Gastrocnemius medialis (tissue), 4 donors: ENCODE measurements around the gene PLCB1. TPM values are rescaled to one million over a fixed set of nuclear protein-coding genes. Genes with fewer than 3 reads are reported as not detected.
"Not testable (repeated sequence)": the region's sequence is repeated elsewhere in the genome, so short reads cannot be mapped to it uniquely, and the experiment has no call there.

Source experiments
- ATAC-seq, 2 donors: fragments of 150-250 bp; one replicate each; pipeline ENCODE4 v1.9.1; 2016
- DNase-seq, 2 donors: peaks; one replicate each; pipeline ENCODE4 v3.0.0-alpha.2; 2019
- H3K27ac ChIP-seq, 4 donors: fragments of 200-600 bp; sonication (generic); 1 replicate in 1 of 4; 2 replicates in 3 of 4; pipeline ENCODE4 v1.5.1; 2016 to 2018; ENCODE audit warnings: mild to moderate bottlenecking in 2 of 4, moderate library complexity in 1 of 4
- H3K27me3 ChIP-seq, 3 donors: fragments of 200-600 bp; sonication (generic) in 2 of 3; 1 replicate in 1 of 3; 2 replicates in 2 of 3; pipeline versions ENCODE4 v1.5.1 to v1.6.0; 2016 to 2019; ENCODE audit warnings: mild to moderate bottlenecking in 1 of 3, moderate library complexity in 1 of 3
- H3K36me3 ChIP-seq, 2 donors: fragments of 200-600 bp; sonication (generic) in 1 of 2; one replicate each; pipeline ENCODE4 v1.5.1; 2017 to 2018
- H3K4me1 ChIP-seq, 2 donors: fragments of 200-600 bp; sonication (generic) in 1 of 2; one replicate each; pipeline ENCODE4 v1.5.1; 2016 to 2017; ENCODE audit warnings: mild to moderate bottlenecking in 2 of 2
- H3K4me3 ChIP-seq, 4 donors: fragments of 200-600 bp; sonication (generic) in 3 of 4; 1 replicate in 1 of 4; 2 replicates in 3 of 4; pipeline ENCODE4 v1.5.1; 2016 to 2019; ENCODE audit warnings: mild to moderate bottlenecking in 2 of 4
- H3K9me3 ChIP-seq, 3 donors: fragments of 200-600 bp; sonication (generic) in 2 of 3; 1 replicate in 1 of 3; 2 replicates in 2 of 3; pipeline ENCODE4 v1.5.1; 2016 to 2019
- POLR2A ChIP-seq, 2 donors: fragments of 450-650 bp; IDR thresholded peaks; one replicate each; pipeline ENCODE4 v1.6.1; 2017; ENCODE audit warnings: antibody characterized with exemption in 2 of 2, mild to moderate bottlenecking in 2 of 2, moderate library complexity in 2 of 2
- in situ Hi-C, 4 donors: fragments of 200-750 bp; cut with MboI; loops; one replicate each; pipeline versions ENCODE4 v1.15.0 to v1.8.0; 2017; ENCODE audit warnings: low sequenced_read_pairs in 4 of 4
- intact Hi-C: fragments of 100-400 bp; cut with DNase I; formaldehyde crosslinking; loops from one replicate; pipeline ENCODE4 v1.15.1; 2023; ENCODE audit warnings: low total_unique reads
- total RNA-seq, 4 donors: library from RNA; depleted of rRNA; stranded (reverse); fragments of >200 nt; gene quantifications; one replicate each; pipeline versions ENCODE4 v1.1.0 to v1.2.3, GENCODE V29; 2016
- TF ChIP-seq, protein P1 (sequence below), 5 experiments: fragments of 450-650 bp in 3 of 5; fragments of 200-600 bp in 2 of 5; sonication (generic) in 2 of 5; IDR thresholded peaks in 4 of 5; conservative IDR thresholded peaks in 1 of 5; 1 replicate in 4 of 5; 2 replicates in 1 of 5; pipeline ENCODE4 v1.5.1; 2016 to 2019; ENCODE audit warnings: antibody characterized with exemption in 5 of 5, mild to moderate bottlenecking in 3 of 5, moderate library complexity in 3 of 5

Gene PLCB1
- total RNA-seq, 4 donors from 2014 or later, result 4.1 to 10.0 (median 7.6) TPM

DNA sequence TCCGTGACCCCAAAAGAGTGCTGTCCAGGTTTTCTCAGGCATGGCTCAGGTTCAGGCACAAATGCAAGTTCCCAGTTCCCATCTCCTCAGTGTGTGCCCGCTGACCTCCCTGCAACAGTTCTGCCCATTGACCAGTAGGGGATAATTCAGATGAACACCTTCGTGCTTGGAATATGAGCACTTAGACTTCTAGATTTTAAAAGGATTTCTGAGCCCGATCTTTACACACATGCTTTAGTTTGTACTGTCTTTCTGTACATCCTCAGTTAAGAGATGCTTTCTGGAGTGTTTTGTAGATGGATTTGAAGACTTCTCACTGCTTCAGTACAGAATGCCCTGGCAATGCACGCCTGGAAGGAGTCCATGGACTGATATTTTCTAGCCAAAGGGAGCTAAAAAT lies 697.2 kb downstream of the PLCB1 start:
- DNase-seq, result no peak
- Histone ChIP-seq H3K36me3 (no peaks in the 10 kb centered on the region), H3K27ac (no peak overlapping the region), H3K4me1 (no peaks in the 10 kb centered on the region), H3K27me3 (no peaks in the 10 kb centered on the region), H3K4me3 (no peak overlapping the region), H3K9me3 (no peaks in the 10 kb centered on the region)
- no peak for ATAC-seq
- in situ Hi-C loops (loop anchor here in 2 of 4 donors (25.0 kb wide), 2 partner anchors 92 to 533 kb away; no protein-coding TSS in a partner anchor), intact Hi-C loops (no loop called here)
- TF ChIP-seq, protein P1, sequence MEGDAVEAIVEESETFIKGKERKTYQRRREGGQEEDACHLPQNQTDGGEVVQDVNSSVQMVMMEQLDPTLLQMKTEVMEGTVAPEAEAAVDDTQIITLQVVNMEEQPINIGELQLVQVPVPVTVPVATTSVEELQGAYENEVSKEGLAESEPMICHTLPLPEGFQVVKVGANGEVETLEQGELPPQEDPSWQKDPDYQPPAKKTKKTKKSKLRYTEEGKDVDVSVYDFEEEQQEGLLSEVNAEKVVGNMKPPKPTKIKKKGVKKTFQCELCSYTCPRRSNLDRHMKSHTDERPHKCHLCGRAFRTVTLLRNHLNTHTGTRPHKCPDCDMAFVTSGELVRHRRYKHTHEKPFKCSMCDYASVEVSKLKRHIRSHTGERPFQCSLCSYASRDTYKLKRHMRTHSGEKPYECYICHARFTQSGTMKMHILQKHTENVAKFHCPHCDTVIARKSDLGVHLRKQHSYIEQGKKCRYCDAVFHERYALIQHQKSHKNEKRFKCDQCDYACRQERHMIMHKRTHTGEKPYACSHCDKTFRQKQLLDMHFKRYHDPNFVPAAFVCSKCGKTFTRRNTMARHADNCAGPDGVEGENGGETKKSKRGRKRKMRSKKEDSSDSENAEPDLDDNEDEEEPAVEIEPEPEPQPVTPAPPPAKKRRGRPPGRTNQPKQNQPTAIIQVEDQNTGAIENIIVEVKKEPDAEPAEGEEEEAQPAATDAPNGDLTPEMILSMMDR (IDR thresholded peaks at IDR 0.05 in 4 of 5, conservative IDR thresholded peaks at IDR 0.05 in 1 of 5), result no peak
- TF ChIP-seq POLR2A (IDR thresholded peaks at IDR 0.05), result no peak

DNA sequence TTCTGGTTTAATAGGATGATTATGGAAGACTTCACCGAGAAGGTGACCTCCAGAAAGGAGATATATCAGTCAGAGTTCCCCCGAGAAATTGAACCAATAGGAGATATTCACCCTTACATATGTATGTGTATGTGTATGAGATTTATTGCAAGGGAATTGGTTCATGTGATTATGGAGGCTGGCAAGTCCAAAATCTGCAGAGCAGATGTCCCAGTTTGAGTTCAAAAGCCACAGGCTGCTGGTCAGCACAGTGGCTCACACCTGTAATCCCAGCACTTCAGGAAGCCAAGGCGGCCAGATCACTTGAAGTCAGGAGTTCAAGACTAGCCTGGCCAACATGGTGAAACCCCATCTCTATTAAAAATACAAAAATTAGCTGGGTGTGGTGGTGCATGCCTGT lies 702.2 kb downstream of the PLCB1 start:
- in situ Hi-C loops, result loop anchor here in 2 of 4 donors (25.0 kb wide), 2 partner anchors 97 to 528 kb away; no protein-coding TSS in a partner anchor
- H3K27me3 ChIP-seq, ATAC-seq, H3K9me3 ChIP-seq, H3K4me1 ChIP-seq, DNase-seq, H3K27ac ChIP-seq, H3K4me3 ChIP-seq, H3K36me3 ChIP-seq, intact Hi-C loops: not testable (repeated sequence)

DNA sequence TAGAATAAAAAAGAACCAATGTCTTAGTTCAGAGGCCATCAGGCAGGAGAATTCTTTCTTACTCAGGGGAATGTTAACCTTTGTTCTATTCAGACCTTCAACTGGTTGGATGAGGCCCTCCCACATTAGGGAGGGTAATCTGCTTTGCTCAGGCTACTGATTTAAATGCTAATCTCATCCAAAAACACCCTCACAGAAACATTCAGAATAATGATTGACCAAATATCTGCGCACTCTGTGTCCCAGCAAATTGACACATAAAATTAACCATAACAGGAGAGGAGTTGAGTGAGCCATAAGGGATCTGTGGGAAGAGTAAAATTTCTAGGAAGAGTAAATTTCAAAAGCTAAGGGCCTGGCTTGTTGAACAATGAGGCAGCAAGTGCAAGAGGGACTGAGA lies 702.8 kb downstream of the PLCB1 start:
- no peak overlapping the region for H3K4me3 ChIP-seq
- intact Hi-C loops (no loop called here), in situ Hi-C loops (loop anchor here in 2 of 4 donors (25.0 kb wide), 2 partner anchors 98 to 527 kb away; no protein-coding TSS in a partner anchor)
- no peaks in the 10 kb centered on the region for H3K27me3 ChIP-seq
- no peaks in the 10 kb centered on the region for H3K36me3 ChIP-seq
- no peak for ATAC-seq
- no peak overlapping the region for H3K27ac ChIP-seq
- H3K9me3 ChIP-seq, result no peaks in the 10 kb centered on the region
- DNase-seq, result no peak
- no peaks in the 10 kb centered on the region for H3K4me1 ChIP-seq
- TF ChIP-seq POLR2A (IDR thresholded peaks at IDR 0.05), result no peak
- TF ChIP-seq, protein P1 (IDR thresholded peaks at IDR 0.05 in 4 of 5, conservative IDR thresholded peaks at IDR 0.05 in 1 of 5), result no peak

DNA sequence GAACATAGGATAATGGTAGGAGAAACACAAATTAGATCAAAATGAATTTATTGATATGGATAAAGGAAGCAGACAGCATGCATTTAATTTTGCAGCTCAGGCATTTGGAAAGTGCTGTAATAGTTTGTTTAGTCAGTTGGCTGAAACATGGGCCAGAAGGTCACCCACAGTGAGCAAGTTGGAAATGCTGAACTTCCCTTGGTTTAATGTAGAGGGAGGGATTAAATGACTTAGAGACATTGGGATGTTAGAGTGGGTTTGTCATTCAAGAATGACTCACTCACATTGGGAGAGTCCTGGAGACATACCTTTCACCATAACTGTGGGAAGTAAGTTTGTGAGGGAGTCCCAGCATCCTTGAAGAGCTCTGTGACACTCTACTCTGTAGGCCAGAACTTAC lies 705.3 kb downstream of the PLCB1 start:
- in situ Hi-C loops, result loop anchor here in 2 of 4 donors (25.0 kb wide), 2 partner anchors 100 to 525 kb away; no protein-coding TSS in a partner anchor
- DNase-seq, result no peak
- Histone ChIP-seq H3K4me1 (no peaks in the 10 kb centered on the region), H3K27ac (no peak overlapping the region), H3K9me3 (no peaks in the 10 kb centered on the region), H3K27me3 (no peaks in the 10 kb centered on the region), H3K36me3 (no peaks in the 10 kb centered on the region), H3K4me3 (no peak overlapping the region)
- intact Hi-C loops, result no loop called here
- no peak for ATAC-seq
- TF ChIP-seq POLR2A (IDR thresholded peaks at IDR 0.05), result no peak
- TF ChIP-seq, protein P1 (IDR thresholded peaks at IDR 0.05 in 4 of 5, conservative IDR thresholded peaks at IDR 0.05 in 1 of 5), result no peak

DNA sequence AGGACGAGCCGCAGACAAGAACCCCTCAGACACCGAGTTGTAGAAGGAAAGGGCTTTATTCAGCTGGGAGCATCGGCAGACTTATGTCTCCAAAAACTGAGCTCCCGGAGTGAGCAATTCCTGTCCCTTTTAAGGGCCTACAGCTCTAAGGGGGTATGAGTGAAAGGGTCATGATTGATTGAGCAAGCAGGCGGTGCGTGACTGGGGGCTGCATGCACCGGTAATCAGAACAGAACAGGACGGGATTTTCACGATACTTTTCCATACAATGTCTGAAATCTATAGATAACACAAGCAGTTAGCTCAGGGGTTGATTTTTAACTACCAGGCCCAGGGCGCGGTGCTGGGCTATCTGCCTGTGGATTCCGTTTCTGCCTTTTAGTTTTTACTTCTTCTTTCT lies 710.5 kb downstream of the PLCB1 start:
- TF ChIP-seq POLR2A (IDR thresholded peaks at IDR 0.05), result no peak
- TF ChIP-seq, protein P1 (IDR thresholded peaks at IDR 0.05 in 4 of 5, conservative IDR thresholded peaks at IDR 0.05 in 1 of 5), result no peak
- no peaks in the 10 kb centered on the region for H3K4me1 ChIP-seq
- no peaks in the 10 kb centered on the region for H3K9me3 ChIP-seq
- in situ Hi-C loops, result loop anchor here in 2 of 4 donors (25.0 kb wide), 2 partner anchors 105 to 520 kb away; no protein-coding TSS in a partner anchor
- no peaks in the 10 kb centered on the region for H3K36me3 ChIP-seq
- no peaks in the 10 kb centered on the region for H3K27me3 ChIP-seq
- DNase-seq, result no peak
- intact Hi-C loops, result no loop called here
- ATAC-seq, result no peak
- no peak overlapping the region for H3K4me3 ChIP-seq
- H3K27ac ChIP-seq, result no peak overlapping the region
